GM12873 (cell line): ENCODE measurements around the gene RIN3.

Source experiments
- TF ChIP-seq, protein P1 (sequence below): IDR thresholded peaks from 2 replicates; pipeline ENCODE4 v1.5.1; 2012; ENCODE audit warnings: low read depth, mild to moderate bottlenecking, moderate library complexity, low read length, control low read depth; ENCODE audit not compliant: insufficient read depth; ENCODE audit errors: missing control alignments

Gene RIN3

DNA sequence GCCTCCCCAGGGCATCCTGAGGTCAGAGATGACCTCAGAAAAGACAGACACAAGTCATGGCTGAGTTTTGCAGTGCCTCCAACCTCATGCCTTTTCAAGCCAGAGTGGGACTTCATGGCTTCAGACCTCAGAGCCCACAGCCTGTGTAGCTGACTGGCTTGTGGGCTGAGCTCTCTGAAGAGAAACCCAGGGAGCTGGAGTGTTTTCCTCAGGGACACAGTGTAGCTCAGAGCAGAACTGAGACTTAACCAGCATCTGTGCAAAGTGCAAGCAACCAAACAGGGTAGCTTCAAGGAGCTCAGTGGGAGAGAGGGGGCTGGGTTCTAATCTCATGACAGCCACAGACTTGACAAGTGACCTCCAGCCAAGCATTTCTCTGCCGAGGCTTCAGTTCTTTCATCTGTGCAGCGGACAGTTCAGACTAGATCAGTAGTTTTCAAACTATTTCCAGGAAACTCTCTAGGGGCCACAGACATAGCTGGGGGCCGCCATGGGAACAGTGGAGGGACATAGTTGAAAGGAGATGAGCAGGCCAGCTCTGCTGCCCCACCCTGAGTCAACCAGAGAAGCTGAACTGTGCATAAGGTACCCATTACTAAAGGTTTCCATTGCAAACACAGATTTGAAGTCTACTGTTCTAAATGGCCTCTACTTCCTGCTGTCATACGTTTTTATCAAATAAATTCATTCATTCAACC, 154.8 kb downstream of the RIN3 start:
- TF ChIP-seq, protein P1, sequence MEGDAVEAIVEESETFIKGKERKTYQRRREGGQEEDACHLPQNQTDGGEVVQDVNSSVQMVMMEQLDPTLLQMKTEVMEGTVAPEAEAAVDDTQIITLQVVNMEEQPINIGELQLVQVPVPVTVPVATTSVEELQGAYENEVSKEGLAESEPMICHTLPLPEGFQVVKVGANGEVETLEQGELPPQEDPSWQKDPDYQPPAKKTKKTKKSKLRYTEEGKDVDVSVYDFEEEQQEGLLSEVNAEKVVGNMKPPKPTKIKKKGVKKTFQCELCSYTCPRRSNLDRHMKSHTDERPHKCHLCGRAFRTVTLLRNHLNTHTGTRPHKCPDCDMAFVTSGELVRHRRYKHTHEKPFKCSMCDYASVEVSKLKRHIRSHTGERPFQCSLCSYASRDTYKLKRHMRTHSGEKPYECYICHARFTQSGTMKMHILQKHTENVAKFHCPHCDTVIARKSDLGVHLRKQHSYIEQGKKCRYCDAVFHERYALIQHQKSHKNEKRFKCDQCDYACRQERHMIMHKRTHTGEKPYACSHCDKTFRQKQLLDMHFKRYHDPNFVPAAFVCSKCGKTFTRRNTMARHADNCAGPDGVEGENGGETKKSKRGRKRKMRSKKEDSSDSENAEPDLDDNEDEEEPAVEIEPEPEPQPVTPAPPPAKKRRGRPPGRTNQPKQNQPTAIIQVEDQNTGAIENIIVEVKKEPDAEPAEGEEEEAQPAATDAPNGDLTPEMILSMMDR: no peak

- TF ChIP-seq, protein P1: peak; percentile 24
Measured at GRCh38 chr14:92670160-92670559, 156.6 kb downstream of the RIN3 start.

- TF ChIP-seq, protein P1: no peak
Measured at GRCh38 chr14:92670643-92671366, 157.2 kb downstream of the RIN3 start.

DNA sequence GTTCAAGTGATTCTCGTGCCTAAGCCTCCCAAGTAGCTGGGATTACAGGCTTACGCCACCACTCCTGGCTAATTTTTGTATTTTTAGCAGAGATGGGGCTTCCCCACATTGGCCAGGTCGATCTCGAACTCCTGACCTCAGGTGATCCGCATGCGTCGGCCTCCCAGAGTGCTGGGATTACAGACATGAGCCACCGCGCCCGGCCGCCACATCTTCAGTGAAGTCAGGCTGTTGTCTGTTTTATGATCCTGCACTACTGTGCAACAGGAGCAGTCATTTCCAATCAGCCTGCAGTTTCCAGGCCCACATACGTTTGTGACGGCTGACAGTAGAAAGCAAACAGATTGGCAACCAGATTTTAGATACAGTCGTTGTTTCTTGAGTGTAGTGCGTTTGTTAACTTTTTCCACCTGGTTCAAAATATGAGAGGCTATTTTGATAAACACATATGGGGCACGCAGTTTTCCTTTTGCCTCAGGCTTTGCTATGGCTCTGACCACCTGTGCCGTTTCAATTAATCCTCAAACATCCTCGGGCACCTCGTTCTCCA, 160.1 kb downstream of the RIN3 start:
- TF ChIP-seq, protein P1: no peak

- TF ChIP-seq, protein P1: peak; percentile 5
Measured at GRCh38 chr14:92675421-92675820, 161.8 kb downstream of the RIN3 start.

GRCh38 chr14:92675976-92676375, 162.4 kb downstream of the RIN3 start:
- TF ChIP-seq, protein P1: no peak

DNA sequence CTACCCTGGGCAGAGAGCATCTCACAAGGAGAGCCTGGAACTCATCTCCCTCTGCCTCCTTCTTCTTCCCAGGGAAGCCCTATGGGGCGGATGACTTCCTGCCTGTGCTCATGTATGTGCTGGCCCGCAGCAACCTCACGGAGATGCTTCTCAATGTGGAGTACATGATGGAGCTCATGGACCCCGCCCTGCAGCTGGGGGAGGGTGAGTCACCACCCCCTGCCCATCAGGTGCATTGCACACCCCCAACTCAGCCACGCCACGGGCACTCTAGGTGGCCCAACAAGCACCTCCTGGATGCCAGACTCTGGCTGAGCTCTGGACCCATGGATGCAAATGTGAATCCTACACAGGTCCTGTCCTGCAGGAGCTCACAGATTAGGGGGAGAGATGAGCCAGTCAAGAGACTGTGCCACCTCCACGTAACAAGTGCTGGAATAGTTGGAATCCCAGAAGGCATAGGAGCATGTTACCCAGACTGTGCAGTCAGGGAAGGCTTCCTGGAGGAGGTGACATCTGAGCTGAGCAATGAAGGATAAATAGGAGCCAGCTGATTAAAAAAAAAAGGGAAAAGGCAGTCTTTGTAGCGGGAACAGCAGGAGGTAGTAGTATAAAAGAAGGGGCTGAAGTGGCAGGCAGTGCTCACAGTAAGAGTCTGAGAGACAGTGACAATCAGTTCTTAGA, 163.0 kb downstream of the RIN3 start:
- TF ChIP-seq, protein P1: no peak
